Measurements from ENCODE around the gene CCDC152. TPM values are rescaled to one million over a fixed set of nuclear protein-coding genes. Genes with fewer than 3 reads are reported as not detected.

CCDC152 gene
- total RNA-seq, 1 donor from 2014 or later: 5.2 TPM

GRCh38 chr5:42770003-42770402, 13.4 kb downstream of the CCDC152 start:
- DNase-seq (ENCODE audit: low spot score) (no peak), ATAC-seq (no peak)
- intact Hi-C loops (cut with DNase I): no loop called here

- no peak for DNase-seq (ENCODE audit: low spot score)
- intact Hi-C loops (cut with DNase I): no loop called here
- peak; percentile 50 for ATAC-seq
Measured at GRCh38 chr5:42772265-42772993, 15.8 kb downstream of the CCDC152 start.

GRCh38 chr5:42779083-42779482, 22.5 kb downstream of the CCDC152 start:
- DNase-seq (ENCODE audit: low spot score): no peak
- intact Hi-C loops (cut with DNase I): no loop called here
- no peak for ATAC-seq

- intact Hi-C loops (cut with DNase I): no loop called here
- ATAC-seq: no peak
Measured at GRCh38 chr5:42781584-42781983, 25.0 kb downstream of the CCDC152 start.

DNA sequence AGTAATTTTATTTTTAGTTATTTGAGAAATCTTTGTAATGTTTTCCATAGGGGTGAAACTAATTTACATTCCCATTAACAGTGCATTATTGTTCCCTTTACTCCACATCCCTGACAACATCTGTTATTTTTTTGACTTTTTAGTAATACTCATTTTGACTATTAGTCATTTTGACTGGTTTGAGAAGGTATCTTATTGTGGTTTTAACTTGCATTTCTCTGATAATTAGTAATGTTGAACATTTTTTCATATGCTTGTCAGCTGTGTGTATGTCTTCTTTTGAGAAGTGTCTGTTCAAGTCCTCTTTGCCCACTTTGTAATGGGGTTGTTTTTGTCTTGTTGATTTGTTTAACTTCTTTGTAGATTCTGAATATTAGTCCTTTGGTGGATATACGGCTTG, 27.5 kb downstream of the CCDC152 start:
- intact Hi-C loops (cut with DNase I): no loop called here
- no peak for DNase-seq (ENCODE audit: low spot score)
- ATAC-seq: no peak

More at GRCh38 chr5:42781584-42781983, 25.0 kb downstream of the CCDC152 start:
- no peak for DNase-seq (ENCODE audit: low spot score)

DNA sequence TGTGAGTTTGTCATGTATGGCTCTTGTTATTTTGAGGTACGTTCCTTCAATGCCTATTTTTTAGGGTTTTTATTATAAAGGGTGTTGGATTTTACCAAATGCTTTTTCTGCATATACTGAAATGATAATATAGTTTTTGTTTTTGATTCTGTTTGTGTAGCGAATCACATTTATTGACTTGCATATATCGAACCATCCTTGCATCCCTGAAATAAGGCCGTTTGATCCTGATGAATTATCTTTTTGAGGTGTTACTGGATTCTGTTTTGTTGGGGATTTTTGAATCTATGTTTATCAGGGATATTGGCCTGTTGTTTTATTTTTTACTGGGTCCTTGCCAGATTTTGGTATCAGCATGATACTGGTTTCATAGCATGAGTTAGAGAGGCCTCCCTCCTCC, 29.1 kb downstream of the CCDC152 start:
- intact Hi-C loops (cut with DNase I): no loop called here
- DNase-seq (ENCODE audit: low spot score) (no peak), ATAC-seq (no peak)

GRCh38 chr5:42787073-42787472, 30.5 kb downstream of the CCDC152 start:
- ATAC-seq: no peak
- intact Hi-C loops (cut with DNase I): no loop called here
- DNase-seq (ENCODE audit: low spot score): no peak

DNA sequence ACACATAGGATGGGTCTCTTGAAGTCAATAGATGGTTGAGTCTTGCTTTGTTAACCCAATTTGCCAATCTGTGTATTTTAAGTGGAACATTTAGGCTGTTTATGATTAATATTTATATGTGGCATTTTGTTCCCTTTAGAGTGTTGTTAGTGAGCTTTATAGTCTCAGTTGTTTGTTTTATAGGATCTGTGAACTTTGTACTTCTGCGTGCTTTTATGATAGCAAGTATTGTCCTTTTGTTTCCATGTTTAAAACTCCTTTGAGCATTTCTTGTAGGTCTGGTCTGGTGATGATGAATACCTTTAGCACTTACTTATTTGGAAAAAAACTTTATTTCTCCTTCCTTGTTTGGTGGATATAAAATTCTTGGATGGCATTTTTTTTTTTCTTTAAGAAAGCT, 31.2 kb downstream of the CCDC152 start:
- intact Hi-C loops (cut with DNase I): no loop called here
- DNase-seq (ENCODE audit: low spot score): no peak
- no peak for ATAC-seq

DNA sequence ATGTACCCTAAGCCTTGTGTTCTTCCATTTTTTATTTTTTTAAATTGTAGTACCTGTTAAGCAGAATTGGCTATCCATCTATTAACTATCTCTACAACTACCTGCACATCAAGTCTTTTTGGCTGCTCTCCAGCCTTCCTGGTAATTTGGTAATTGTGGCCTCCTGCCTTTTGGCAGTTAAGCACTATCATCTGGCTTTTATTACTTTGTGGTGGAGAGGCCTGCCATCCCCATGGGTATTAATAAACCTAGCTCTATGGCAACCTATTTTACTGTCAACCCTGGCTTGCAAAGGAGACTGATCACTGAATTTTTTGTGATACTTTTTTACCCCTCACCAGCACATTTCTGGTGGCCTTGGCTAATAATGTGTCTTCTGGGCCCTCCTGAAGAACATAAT, 34.5 kb downstream of the CCDC152 start:
- intact Hi-C loops (cut with DNase I): no loop called here
- ATAC-seq (no peak), DNase-seq (ENCODE audit: low spot score) (no peak)

DNA sequence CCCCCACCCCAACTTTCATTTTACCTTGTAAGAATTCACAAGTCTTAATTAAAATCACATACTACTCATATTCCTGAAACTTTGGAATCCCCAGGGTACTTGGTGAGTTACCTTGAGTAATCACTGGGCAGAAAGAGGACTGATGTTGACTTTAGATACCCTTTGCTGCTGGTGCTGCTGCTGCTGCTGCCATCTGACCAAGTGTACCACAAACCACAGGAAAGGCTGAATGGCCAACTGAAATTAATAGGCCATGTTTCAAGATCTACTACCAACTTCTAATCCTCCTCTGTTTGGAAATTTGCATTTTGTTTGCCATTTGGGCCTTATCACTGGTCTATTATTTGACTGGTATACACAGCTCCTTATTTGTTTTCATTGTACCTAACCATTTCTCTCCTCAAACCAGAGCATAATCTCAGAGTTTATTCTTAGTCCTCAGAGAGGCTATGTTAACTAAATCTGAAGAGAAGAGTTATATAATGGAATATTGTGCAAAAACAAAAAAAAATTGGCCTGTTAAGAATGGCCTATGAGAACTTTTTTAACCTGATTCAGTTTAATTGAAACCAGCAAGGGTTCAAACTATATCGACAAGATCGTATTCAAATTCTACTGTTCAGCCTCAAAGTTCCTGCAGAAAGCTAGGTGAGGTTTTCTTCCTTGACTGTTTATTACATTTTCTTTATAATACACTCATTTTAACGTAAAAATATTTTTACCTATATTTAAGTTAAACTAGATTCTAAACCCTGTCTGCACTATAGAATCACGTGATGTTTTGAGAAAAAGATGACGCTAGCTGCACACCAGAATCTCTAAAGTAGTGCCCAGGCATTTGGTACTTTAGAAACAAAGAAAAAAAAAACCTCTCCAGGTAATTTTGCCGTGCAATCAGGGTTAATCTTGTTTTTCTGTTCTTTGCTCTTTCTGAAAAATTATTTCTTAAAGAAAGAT, 41.9 kb downstream of the CCDC152 start:
- DNase-seq (ENCODE audit: low spot score): no peak
- ATAC-seq: peak; percentile 50
- intact Hi-C loops (cut with DNase I): no loop called here

DNA sequence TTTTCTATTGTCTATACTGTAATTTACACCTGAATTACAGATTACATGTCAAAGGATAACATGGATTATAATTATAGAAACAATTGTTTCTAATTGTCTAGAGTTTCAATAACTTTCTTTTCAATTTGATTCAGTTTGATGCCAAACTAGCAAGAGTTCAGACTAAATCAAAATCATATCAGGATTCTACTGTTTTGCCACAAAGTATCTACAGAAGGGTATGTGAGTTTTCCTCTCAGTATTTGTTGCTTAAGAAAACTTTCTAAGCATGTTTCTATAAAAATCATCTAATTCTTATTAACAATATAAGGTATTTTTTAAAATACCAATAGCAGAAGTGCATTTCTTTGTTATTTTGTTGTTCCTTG, 42.6 kb downstream of the CCDC152 start:
- DNase-seq (ENCODE audit: low spot score) (no peak), ATAC-seq (no peak)
- intact Hi-C loops (cut with DNase I): no loop called here

DNA sequence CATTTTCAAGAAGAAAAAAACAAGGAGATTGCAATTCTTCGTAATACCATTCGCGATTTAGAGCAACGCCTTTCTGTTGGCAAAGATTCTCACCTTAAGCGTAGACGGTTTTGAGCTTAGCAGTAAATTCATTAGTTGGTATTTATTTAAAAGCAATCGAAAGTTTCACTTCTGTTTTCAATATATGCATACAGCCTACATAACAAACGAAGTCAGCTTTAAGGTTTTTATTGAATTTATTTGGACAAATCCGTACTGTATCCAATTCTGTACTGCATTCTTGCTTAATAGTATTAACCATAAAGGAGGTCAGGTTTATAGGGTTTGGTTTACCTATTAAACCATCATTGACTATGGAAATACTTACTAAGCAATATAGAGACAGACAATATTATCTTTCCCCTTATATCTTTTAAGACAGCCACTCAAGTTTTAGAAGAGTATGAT, 43.1 kb downstream of the CCDC152 start:
- intact Hi-C loops (cut with DNase I): loop anchor here (10.0 kb wide), 1 partner anchor 85 kb away; no protein-coding TSS in a partner anchor
- no peak for DNase-seq (ENCODE audit: low spot score)
- no peak for ATAC-seq

DNA sequence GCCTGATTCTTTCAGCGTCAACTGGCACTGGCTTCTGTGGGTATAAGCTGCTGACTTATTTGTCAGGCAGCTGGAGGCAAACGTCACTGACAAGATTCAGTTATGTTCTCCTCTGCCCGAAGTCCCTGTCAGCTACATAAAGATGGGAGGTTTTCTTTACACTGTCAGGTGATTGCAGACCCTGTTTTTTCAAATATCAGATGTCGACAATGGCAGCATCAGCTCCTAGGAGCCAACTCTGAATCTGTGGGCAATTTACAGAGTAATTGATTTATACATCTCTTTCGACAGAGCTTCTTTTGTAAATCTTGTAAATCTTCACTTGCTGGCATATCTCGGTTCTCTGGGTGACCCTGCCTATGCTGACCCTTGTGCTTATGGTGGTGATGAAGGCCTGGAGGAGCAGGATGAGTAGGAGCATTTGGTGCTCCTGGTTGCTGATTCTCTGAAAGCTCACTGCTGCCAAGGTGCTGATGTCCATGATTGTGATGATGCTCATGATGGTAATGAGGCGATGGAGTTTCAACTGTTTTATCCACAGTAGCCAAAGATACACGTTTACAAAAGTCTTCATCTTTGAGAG, 44.2 kb downstream of the CCDC152 start:
- ATAC-seq: no peak
- intact Hi-C loops (cut with DNase I): loop anchor here (10.0 kb wide), 1 partner anchor 84 kb away; no protein-coding TSS in a partner anchor

GRCh38 chr5:42801516-42802166, 45.0 kb downstream of the CCDC152 start:
- intact Hi-C loops (cut with DNase I): loop anchor here (10.0 kb wide), 1 partner anchor 83 kb away; no protein-coding TSS in a partner anchor
- DNase-seq (ENCODE audit: low spot score) (no peak), ATAC-seq (no peak)

More for the DNA sequence above, 44.2 kb downstream of the CCDC152 start:
- no peak for DNase-seq (ENCODE audit: low spot score)

DNA sequence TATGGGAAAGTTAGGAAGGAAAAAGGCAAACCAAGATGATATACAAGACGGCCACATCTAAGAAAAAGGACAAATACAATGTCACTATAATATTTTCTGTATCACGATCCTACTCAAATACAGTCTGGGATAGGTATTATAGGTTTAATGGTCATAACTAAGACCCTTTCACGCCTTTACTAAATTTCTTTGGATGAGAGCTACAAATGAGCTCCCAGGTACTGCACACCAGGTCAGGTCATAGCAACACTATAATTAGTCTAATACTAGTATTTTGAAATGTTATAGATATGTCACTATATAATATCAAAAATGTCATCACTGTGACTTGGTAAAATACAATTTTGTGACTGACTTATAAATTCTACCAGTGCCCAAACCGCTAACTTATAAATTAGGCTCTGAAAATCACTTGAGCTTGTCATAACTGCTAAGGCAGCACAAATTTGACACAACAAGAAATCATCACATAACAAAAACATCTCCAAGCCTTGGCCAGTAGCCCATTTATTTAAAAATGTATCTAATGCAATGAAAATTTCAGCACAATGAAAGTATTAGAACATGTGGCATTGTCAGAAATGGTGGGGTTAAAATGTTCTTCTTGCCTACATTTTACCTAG, 48.2 kb downstream of the CCDC152 start:
- intact Hi-C loops (cut with DNase I): loop anchor here (10.0 kb wide), 1 partner anchor 80 kb away; no protein-coding TSS in a partner anchor
- no peak for ATAC-seq

GRCh38 chr5:42806004-42806700, 49.5 kb downstream of the CCDC152 start:
- DNase-seq (ENCODE audit: low spot score) (no peak), ATAC-seq (no peak)
- intact Hi-C loops (cut with DNase I): loop anchor here (10.0 kb wide), 1 partner anchor 79 kb away; no protein-coding TSS in a partner anchor

More for the DNA sequence above, 48.2 kb downstream of the CCDC152 start:
- DNase-seq (ENCODE audit: low spot score): no peak

DNA sequence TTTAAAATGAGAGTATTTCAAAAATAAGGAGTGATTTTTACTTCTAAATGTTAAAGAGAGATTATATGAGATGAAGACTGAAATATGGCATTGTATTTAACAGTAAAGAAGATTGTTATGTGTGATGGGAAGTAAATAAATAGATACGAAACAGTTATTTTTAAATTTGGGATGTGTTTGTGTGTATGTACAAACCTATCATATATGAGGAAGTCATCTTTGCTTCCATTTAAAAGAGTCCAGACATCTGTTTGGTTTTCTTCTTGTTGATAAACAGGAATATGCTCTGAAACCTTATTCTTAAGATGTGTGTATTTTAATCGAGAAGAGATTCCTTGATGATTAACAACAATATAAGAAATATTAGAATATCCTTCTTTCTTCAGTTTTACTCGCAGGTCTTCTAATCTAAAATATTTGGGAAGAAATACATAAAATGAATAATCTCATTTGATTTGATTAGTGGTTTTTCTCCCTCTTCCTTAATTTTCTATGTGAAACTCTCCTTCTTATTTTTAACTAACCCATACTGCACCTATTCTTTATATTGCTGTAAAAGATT, 50.2 kb downstream of the CCDC152 start:
- intact Hi-C loops (cut with DNase I): loop anchor here (10.0 kb wide), 1 partner anchor 78 kb away; no protein-coding TSS in a partner anchor
- DNase-seq (ENCODE audit: low spot score) (no peak), ATAC-seq (no peak)

Data from sciatic nerve (tissue), 2 donors.